ENCODE measurements around the gene PRKAR2B.

The PRKAR2B gene

GRCh38 chr7:107045980-107046379 is 1.5 kb downstream of the PRKAR2B start:
- H3K4me3 ChIP-seq (ENCODE audit: low read depth, low read length), result no peak overlapping the region
- H3K27me3 ChIP-seq (ENCODE audit: insufficient read depth, low read length), result no peaks in the 10 kb centered on the region
- no peak overlapping the region for H3K18ac ChIP-seq (ENCODE audit: low read length)
- H3K36me3 ChIP-seq (ENCODE audit: control insufficient read depth in 1 of 2, insufficient read depth in 2 of 2, low read length in 2 of 2), result no peaks in the 10 kb centered on the region
- H2BK5ac ChIP-seq (ENCODE audit: low read depth, low read length, poor library complexity), result no peak overlapping the region
- H3K14ac ChIP-seq (ENCODE audit: low read length), result no peak overlapping the region
- no peak overlapping the region for H2BK12ac ChIP-seq (ENCODE audit: low read length)
- H3K4ac ChIP-seq (ENCODE audit: low read depth, low read length), result no peak overlapping the region
- H3K9me3 ChIP-seq (ENCODE audit: insufficient read depth, low read depth, low read length), result no peaks in the 10 kb centered on the region
- peak overlapping the region; percentile 5 for H3K4me2 ChIP-seq (ENCODE audit: low read length)
- no peak overlapping the region for H2AK5ac ChIP-seq (ENCODE audit: low read length)
- H2BK120ac ChIP-seq (ENCODE audit: insufficient read depth, low read length, poor library complexity), result no peak overlapping the region
- DNase-seq, result no peak
- H3K27ac ChIP-seq (ENCODE audit: low read depth, low read length), result no peak overlapping the region
- no peak overlapping the region for H3K9ac ChIP-seq (ENCODE audit: low read length)
- no CpG with 5 or more reads among the region's 1 CpG for WGBS (ENCODE audit: extremely low coverage, insufficient coverage, insufficient read length)
- H2AFZ ChIP-seq (ENCODE audit: insufficient read depth, low read length, poor library complexity), result no peak overlapping the region
- H4K12ac ChIP-seq (ENCODE audit: low read depth, low read length), result no peak overlapping the region
- no peak overlapping the region for H3K23ac ChIP-seq (ENCODE audit: low read length)
- no peaks in the 10 kb centered on the region for H3K79me2 ChIP-seq (ENCODE audit: control insufficient read depth, insufficient read depth, low read length, poor library complexity)
- no peak overlapping the region for H4K91ac ChIP-seq (ENCODE audit: low read depth, low read length)
- H4K8ac ChIP-seq (ENCODE audit: low read depth, low read length), result no peak overlapping the region
- H3K79me1 ChIP-seq (ENCODE audit: low read length), result peaks cover 3% of the 10 kb centered on the region
- H3K4me1 ChIP-seq (ENCODE audit: control insufficient read depth in 1 of 2, insufficient read depth in 2 of 2, low read length in 2 of 2), result peaks cover 2 to 6% of the 10 kb centered on the region in 2 experiments

- Histone ChIP-seq H2AFZ (ENCODE audit: insufficient read depth, low read length, poor library complexity) (no peak overlapping the region), H3K27me3 (ENCODE audit: insufficient read depth, low read length) (no peaks in the 10 kb centered on the region), H4K12ac (ENCODE audit: low read depth, low read length) (no peak overlapping the region), H3K36me3 (ENCODE audit: control insufficient read depth in 1 of 2, insufficient read depth in 2 of 2, low read length in 2 of 2) (no peaks in the 10 kb centered on the region), H2BK12ac (ENCODE audit: low read length) (no peak overlapping the region), H3K79me2 (ENCODE audit: control insufficient read depth, insufficient read depth, low read length, poor library complexity) (no peaks in the 10 kb centered on the region), H3K27ac (ENCODE audit: low read depth, low read length) (no peak overlapping the region), H3K23ac (ENCODE audit: low read length) (no peak overlapping the region), H3K4ac (ENCODE audit: low read depth, low read length) (no peak overlapping the region), H3K4me3 (ENCODE audit: low read depth, low read length) (no peak overlapping the region), H2BK5ac (ENCODE audit: low read depth, low read length, poor library complexity) (no peak overlapping the region), H2BK120ac (ENCODE audit: insufficient read depth, low read length, poor library complexity) (no peak overlapping the region), H3K18ac (ENCODE audit: low read length) (no peak overlapping the region), H2AK5ac (ENCODE audit: low read length) (no peak overlapping the region), H3K4me1 (ENCODE audit: control insufficient read depth in 1 of 2, insufficient read depth in 2 of 2, low read length in 2 of 2) (peaks cover 2 to 6% of the 10 kb centered on the region in 2 experiments), H3K9ac (ENCODE audit: low read length) (no peak overlapping the region), H3K79me1 (ENCODE audit: low read length) (peaks cover 3% of the 10 kb centered on the region), H4K91ac (ENCODE audit: low read depth, low read length) (no peak overlapping the region), H3K4me2 (ENCODE audit: low read length) (no peak overlapping the region), H3K14ac (ENCODE audit: low read length) (no peak overlapping the region), H4K8ac (ENCODE audit: low read depth, low read length) (no peak overlapping the region), H3K9me3 (ENCODE audit: insufficient read depth, low read depth, low read length) (no peaks in the 10 kb centered on the region)
- DNase-seq, result no peak
- WGBS (ENCODE audit: extremely low coverage, insufficient coverage, insufficient read length), result no CpG with 5 or more reads among the region's 7 CpGs
These were observed 2.2 kb downstream of the PRKAR2B start for GRCh38 chr7:107046491-107047259.

GRCh38 chr7:107047902-107048782 is 3.6 kb downstream of the PRKAR2B start:
- no peak overlapping the region for H3K4ac ChIP-seq (ENCODE audit: low read depth, low read length)
- H3K14ac ChIP-seq (ENCODE audit: low read length), result no peak overlapping the region
- H3K27ac ChIP-seq (ENCODE audit: low read depth, low read length), result no peak overlapping the region

GRCh38 chr7:107048783-107049418 is 4.4 kb downstream of the PRKAR2B start:
- H3K27me3 ChIP-seq (ENCODE audit: insufficient read depth, low read length), result no peaks in the 10 kb centered on the region
- H3K27ac ChIP-seq (ENCODE audit: low read depth, low read length), result no peak overlapping the region
- H2AK5ac ChIP-seq (ENCODE audit: low read length), result no peak overlapping the region
- H3K79me2 ChIP-seq (ENCODE audit: control insufficient read depth, insufficient read depth, low read length, poor library complexity), result no peaks in the 10 kb centered on the region
- WGBS (ENCODE audit: extremely low coverage, insufficient coverage, insufficient read length), result no CpG with 5 or more reads among the region's 4 CpGs
- no peaks in the 10 kb centered on the region for H3K36me3 ChIP-seq (ENCODE audit: control insufficient read depth in 1 of 2, insufficient read depth in 2 of 2, low read length in 2 of 2)
- H2AFZ ChIP-seq (ENCODE audit: insufficient read depth, low read length, poor library complexity), result no peak overlapping the region
- no peak overlapping the region for H4K12ac ChIP-seq (ENCODE audit: low read depth, low read length)
- H3K14ac ChIP-seq (ENCODE audit: low read length), result no peak overlapping the region
- H3K23ac ChIP-seq (ENCODE audit: low read length), result no peak overlapping the region
- H2BK12ac ChIP-seq (ENCODE audit: low read length), result no peak overlapping the region
- H3K4me2 ChIP-seq (ENCODE audit: low read length), result no peak overlapping the region
- no peak overlapping the region for H2BK120ac ChIP-seq (ENCODE audit: insufficient read depth, low read length, poor library complexity)
- H3K4me1 ChIP-seq (ENCODE audit: control insufficient read depth in 1 of 2, insufficient read depth in 2 of 2, low read length in 2 of 2), result peaks cover 2 to 6% of the 10 kb centered on the region in 2 experiments
- no peak overlapping the region for H3K4me3 ChIP-seq (ENCODE audit: low read depth, low read length)
- H3K4ac ChIP-seq (ENCODE audit: low read depth, low read length), result no peak overlapping the region
- H3K9ac ChIP-seq (ENCODE audit: low read length), result no peak overlapping the region
- H2BK5ac ChIP-seq (ENCODE audit: low read depth, low read length, poor library complexity), result no peak overlapping the region
- H3K79me1 ChIP-seq (ENCODE audit: low read length), result peaks cover 3% of the 10 kb centered on the region
- no peak overlapping the region for H4K91ac ChIP-seq (ENCODE audit: low read depth, low read length)
- DNase-seq, result no peak
- H3K18ac ChIP-seq (ENCODE audit: low read length), result no peak overlapping the region
- no peaks in the 10 kb centered on the region for H3K9me3 ChIP-seq (ENCODE audit: insufficient read depth, low read depth, low read length)
- no peak overlapping the region for H4K8ac ChIP-seq (ENCODE audit: low read depth, low read length)

More at GRCh38 chr7:107047902-107048782, 3.6 kb downstream of the PRKAR2B start:
- H2BK5ac ChIP-seq (ENCODE audit: low read depth, low read length, poor library complexity), result no peak overlapping the region
- no peak overlapping the region for H2BK12ac ChIP-seq (ENCODE audit: low read length)
- H3K18ac ChIP-seq (ENCODE audit: low read length), result no peak overlapping the region
- H2AFZ ChIP-seq (ENCODE audit: insufficient read depth, low read length, poor library complexity), result no peak overlapping the region
- no peak overlapping the region for H4K91ac ChIP-seq (ENCODE audit: low read depth, low read length)
- H3K4me3 ChIP-seq (ENCODE audit: low read depth, low read length), result no peak overlapping the region
- peaks cover 3% of the 10 kb centered on the region for H3K79me1 ChIP-seq (ENCODE audit: low read length)
- no peaks in the 10 kb centered on the region for H3K9me3 ChIP-seq (ENCODE audit: insufficient read depth, low read depth, low read length)
- no peak overlapping the region for H4K8ac ChIP-seq (ENCODE audit: low read depth, low read length)
- no CpG with 5 or more reads among the region's 10 CpGs for WGBS (ENCODE audit: extremely low coverage, insufficient coverage, insufficient read length)
- no peak overlapping the region for H3K4me2 ChIP-seq (ENCODE audit: low read length)
- H3K4me1 ChIP-seq (ENCODE audit: control insufficient read depth in 1 of 2, insufficient read depth in 2 of 2, low read length in 2 of 2), result peaks cover 2 to 6% of the 10 kb centered on the region in 2 experiments
- DNase-seq, result no peak
- H2AK5ac ChIP-seq (ENCODE audit: low read length), result no peak overlapping the region
- no peaks in the 10 kb centered on the region for H3K79me2 ChIP-seq (ENCODE audit: control insufficient read depth, insufficient read depth, low read length, poor library complexity)
- no peak overlapping the region for H2BK120ac ChIP-seq (ENCODE audit: insufficient read depth, low read length, poor library complexity)
- H4K12ac ChIP-seq (ENCODE audit: low read depth, low read length), result no peak overlapping the region
- no peak overlapping the region for H3K9ac ChIP-seq (ENCODE audit: low read length)
- H3K27me3 ChIP-seq (ENCODE audit: insufficient read depth, low read length), result no peaks in the 10 kb centered on the region
- no peak overlapping the region for H3K23ac ChIP-seq (ENCODE audit: low read length)
- no peaks in the 10 kb centered on the region for H3K36me3 ChIP-seq (ENCODE audit: control insufficient read depth in 1 of 2, insufficient read depth in 2 of 2, low read length in 2 of 2)
